AG04449 (cell line): ENCODE data around the gene PCCA.
A peak's percentile ranks its signal among the peaks of the same experiment; 100 is the strongest.

Source experiments
- CTCF ChIA-PET: fragments of 350-600 bp; formaldehyde crosslinking; extraction: SDS; loops from one replicate; lab custom pipeline; 2021; ENCODE audit warnings: antibody characterized with exemption; lab: Yijun Ruan, JAX
- POLR2A ChIA-PET: fragments of 400-600, 350-600 bp; formaldehyde crosslinking; extraction: SDS; loops from one replicate; lab custom pipeline; 2020; ENCODE audit warnings: antibody characterized with exemption, inconsistent platforms; lab: Yijun Ruan, JAX
- DNase-seq: peaks from one replicate; pipeline ENCODE4 v3.0.0-alpha.2; 2010; ENCODE audit warnings: low read depth, low spot score
- H3K4me3 ChIP-seq: 2 replicates; pipeline ENCODE4 v1.5.1; 2011; ENCODE audit warnings: low read depth, mild to moderate bottlenecking, control low read depth, low read length
- TF ChIP-seq, protein P1 (sequence below): IDR thresholded peaks from one replicate; pipeline ENCODE4 v1.5.1; 2011; ENCODE audit warnings: mild to moderate bottlenecking, moderate library complexity, low read length, control low read depth, inconsistent platforms; ENCODE audit not compliant: insufficient read depth; ENCODE audit errors: missing control alignments

The PCCA gene

DNA sequence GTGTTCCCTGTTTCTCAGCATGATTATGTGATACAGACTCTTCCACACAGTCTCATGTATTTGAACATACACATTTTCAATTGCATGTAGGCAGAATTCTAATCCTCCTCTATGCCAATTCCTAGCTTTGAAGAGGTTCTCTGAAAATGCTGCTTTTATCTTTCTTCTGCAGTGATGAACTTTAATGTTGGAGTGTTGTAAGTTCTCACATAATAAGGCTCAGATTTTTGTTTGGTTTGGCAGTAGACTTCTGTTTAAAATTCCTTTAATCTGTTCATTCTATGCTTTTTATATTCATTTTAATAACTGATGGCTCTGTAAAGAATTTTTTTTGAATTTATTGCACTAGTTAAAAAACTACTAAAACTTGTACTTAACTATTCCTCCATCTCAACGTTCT, 273.9 kb downstream of the PCCA start:
- TF ChIP-seq, protein P1, sequence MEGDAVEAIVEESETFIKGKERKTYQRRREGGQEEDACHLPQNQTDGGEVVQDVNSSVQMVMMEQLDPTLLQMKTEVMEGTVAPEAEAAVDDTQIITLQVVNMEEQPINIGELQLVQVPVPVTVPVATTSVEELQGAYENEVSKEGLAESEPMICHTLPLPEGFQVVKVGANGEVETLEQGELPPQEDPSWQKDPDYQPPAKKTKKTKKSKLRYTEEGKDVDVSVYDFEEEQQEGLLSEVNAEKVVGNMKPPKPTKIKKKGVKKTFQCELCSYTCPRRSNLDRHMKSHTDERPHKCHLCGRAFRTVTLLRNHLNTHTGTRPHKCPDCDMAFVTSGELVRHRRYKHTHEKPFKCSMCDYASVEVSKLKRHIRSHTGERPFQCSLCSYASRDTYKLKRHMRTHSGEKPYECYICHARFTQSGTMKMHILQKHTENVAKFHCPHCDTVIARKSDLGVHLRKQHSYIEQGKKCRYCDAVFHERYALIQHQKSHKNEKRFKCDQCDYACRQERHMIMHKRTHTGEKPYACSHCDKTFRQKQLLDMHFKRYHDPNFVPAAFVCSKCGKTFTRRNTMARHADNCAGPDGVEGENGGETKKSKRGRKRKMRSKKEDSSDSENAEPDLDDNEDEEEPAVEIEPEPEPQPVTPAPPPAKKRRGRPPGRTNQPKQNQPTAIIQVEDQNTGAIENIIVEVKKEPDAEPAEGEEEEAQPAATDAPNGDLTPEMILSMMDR = no peak
- no peak for DNase-seq
- H3K4me3 ChIP-seq = no peak overlapping the region
- ChIA-PET CTCF (interaction anchor here (1.7 kb wide), 1 partner anchor 20 kb away, joined by 3 read pairs; no protein-coding TSS in a partner anchor), POLR2A (no interaction called here)

DNA sequence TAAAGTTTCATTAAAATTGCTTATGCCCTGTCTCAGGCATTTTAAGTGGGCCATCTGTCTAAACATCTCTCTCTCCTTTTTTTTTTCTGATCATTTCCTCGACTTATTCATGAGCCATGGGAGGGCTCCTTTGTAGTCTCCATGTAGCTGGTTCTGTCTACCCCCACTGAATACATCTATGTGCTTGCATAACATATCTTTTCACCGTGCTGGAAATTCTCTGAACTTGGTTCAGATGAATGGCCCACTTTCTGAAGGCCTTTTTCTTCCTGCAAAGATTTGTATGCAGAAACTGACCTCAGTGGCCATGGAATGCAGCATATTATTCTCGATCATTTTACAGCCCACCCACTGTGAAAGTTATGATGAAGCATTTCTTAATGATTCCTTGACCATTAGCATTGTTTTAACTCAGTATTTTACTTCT, 274.4 kb downstream of the PCCA start:
- ChIA-PET CTCF (interaction anchor here (1.7 kb wide), 1 partner anchor 19 kb away, joined by 3 read pairs; no protein-coding TSS in a partner anchor), POLR2A (interaction anchor here (0.6 kb wide), 1 partner anchor 275 kb away, joined by 3 read pairs; no protein-coding TSS in a partner anchor)
- H3K4me3 ChIP-seq = no peak overlapping the region
- peak; percentile 40 for DNase-seq
- TF ChIP-seq, protein P1 = no peak

DNA sequence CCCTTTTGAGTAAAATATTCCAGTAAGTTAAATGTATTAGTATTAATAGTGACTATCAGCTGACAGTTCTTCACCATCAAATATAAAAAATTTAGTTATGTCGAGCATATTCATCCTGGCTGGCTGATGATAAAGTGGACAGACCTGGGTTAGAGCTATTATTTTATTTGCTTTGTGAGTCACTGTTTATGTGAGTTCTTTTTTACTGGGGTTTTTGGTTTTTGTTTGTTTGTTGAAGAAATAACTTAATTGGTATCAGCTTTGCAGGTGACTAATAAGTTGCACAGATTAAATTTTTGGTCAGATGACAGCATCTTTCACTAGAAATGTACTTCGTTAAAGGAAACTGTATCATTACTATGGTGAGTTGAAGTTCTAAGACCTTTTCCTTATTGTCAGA, 275.0 kb downstream of the PCCA start:
- TF ChIP-seq, protein P1 = no peak
- H3K4me3 ChIP-seq = no peak overlapping the region
- ChIA-PET POLR2A (interaction anchor here (0.6 kb wide), 1 partner anchor 275 kb away, joined by 3 read pairs; no protein-coding TSS in a partner anchor), CTCF (interaction anchor here (0.6 to 1.7 kb wide), 3 partner anchors 16 to 150 kb away, joined by 3 read pairs; no protein-coding TSS in a partner anchor)
- no peak for DNase-seq

DNA sequence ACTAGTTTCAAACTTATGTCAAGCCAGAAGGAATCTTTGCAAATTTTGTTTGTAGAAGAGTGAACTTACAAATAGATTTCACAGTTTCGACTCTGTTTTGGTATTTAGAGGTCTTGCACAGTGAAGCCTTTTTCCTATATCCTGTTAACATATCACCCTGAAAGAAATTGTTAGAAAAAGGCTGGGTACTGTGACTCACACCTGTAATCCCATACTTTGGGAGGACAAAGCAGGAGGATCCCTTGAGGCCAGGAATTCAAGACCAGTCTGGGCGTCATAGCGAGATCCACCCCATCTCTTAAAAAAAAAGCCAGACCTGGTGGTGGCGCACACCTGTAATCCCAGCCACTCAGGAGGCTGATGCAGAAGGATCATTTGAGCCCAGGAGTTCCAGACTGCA, 275.7 kb downstream of the PCCA start:
- ChIA-PET CTCF (interaction anchor here (1.2 to 1.7 kb wide), 2 partner anchors 18 to 149 kb away, joined by 3 read pairs; no protein-coding TSS in a partner anchor), POLR2A (no interaction called here)
- H3K4me3 ChIP-seq = no peak overlapping the region
- no peak for DNase-seq
- TF ChIP-seq, protein P1 = no peak

DNA sequence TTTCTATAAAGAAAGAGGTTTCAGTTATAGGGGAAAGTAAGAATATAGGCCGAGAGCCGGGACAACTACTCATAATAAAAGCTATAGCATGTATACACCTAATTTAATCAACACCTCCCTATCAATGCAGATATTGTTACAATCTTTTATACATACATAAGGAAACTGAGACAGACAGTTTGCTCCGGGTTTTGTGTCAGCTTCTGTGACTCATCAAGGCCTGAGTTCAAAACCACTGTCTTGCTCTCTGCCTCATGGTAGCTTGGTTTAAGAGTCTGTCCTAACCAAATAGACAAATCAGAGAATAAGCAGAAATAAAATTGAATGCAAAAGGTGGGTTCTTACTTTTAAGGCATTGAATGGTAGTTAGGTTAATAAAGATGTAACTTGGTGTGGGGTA, 276.8 kb downstream of the PCCA start:
- ChIA-PET POLR2A (no interaction called here), CTCF (no interaction called here)
- no peak overlapping the region for H3K4me3 ChIP-seq
- no peak for DNase-seq
- TF ChIP-seq, protein P1 = no peak

DNA sequence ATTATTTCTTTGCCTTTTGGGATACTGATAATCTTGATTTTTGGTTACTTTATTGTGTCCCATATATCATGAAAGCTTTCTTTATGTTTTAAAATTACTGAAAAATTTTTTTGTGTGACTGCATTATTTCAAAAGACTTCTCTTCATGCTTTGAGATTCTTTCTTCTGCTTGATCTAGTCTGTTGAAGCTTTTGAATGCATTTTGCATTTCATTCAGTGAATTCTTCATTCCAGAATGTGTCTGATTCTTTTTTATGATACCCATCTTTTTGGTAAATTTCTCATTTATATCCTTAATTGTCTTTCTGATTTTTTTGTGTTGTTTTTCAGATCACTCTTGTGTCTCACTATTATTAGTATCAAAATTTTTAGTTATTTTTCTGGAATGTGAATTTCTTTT, 289.6 kb downstream of the PCCA start:
- TF ChIP-seq, protein P1 = no peak
- DNase-seq = no peak
- no peak overlapping the region for H3K4me3 ChIP-seq
- POLR2A ChIA-PET = no interaction called here
- CTCF ChIA-PET = no interaction called here
